HK-2 (cell line): Measurements from ENCODE around the gene HOXC13.

ENCODE experiments used
- DNase-seq: peaks from one replicate; pipeline ENCODE4 v3.0.0-alpha.2; 2018; ENCODE audit not compliant: unreplicated experiment

HOXC13 gene

GRCh38 chr12:53938326-53939140, at the start of gene HOXC13:
Gene HOXC13 (plus strand): TSS chr12:53938831. CDS start chr12:53938907, 76 bp downstream.
- DNase-seq: peak; percentile 91

- no peak for DNase-seq
These were observed 48.5 kb upstream of the HOXC13 start for GRCh38 chr12:53890081-53890480.

GRCh38 chr12:53892762-53893395, 45.8 kb upstream of the HOXC13 start:
- DNase-seq: no peak

- DNase-seq: no peak
These were observed 39.4 kb upstream of the HOXC13 start for GRCh38 chr12:53899230-53899629.

GRCh38 chr12:53907103-53907502, 31.5 kb upstream of the HOXC13 start:
- no peak for DNase-seq

GRCh38 chr12:53916788-53917655, 21.6 kb upstream of the HOXC13 start:
- DNase-seq: no peak

GRCh38 chr12:53924521-53925405, 13.9 kb upstream of the HOXC13 start:
- DNase-seq: no peak

GRCh38 chr12:53927220-53928029, 11.2 kb upstream of the HOXC13 start:
- DNase-seq: no peak

- DNase-seq: no peak
These were observed 10.4 kb upstream of the HOXC13 start for GRCh38 chr12:53928054-53928835.

- DNase-seq: no peak
These were observed 9.1 kb upstream of the HOXC13 start for GRCh38 chr12:53929527-53929926.

GRCh38 chr12:53930591-53931255, 7.9 kb upstream of the HOXC13 start:
- no peak for DNase-seq

GRCh38 chr12:53931844-53932581, 6.6 kb upstream of the HOXC13 start:
- no peak for DNase-seq

GRCh38 chr12:53932915-53933314, 5.7 kb upstream of the HOXC13 start:
- no peak for DNase-seq

- no peak for DNase-seq
These were observed 3.0 kb upstream of the HOXC13 start for GRCh38 chr12:53935383-53936341.

- no peak for DNase-seq
These were observed 1.5 kb upstream of the HOXC13 start for GRCh38 chr12:53937099-53937498.

- no peak for DNase-seq
These were observed 870 bp upstream of the HOXC13 start for GRCh38 chr12:53937596-53938325.
